ENCODE data around the gene NARS2. TPM values are rescaled to one million over a fixed set of nuclear protein-coding genes. Genes with fewer than 3 reads are reported as not detected.

Gene NARS2
- total RNA-seq, 1 experiment from 2014 or later, result 46.7 TPM

DNA sequence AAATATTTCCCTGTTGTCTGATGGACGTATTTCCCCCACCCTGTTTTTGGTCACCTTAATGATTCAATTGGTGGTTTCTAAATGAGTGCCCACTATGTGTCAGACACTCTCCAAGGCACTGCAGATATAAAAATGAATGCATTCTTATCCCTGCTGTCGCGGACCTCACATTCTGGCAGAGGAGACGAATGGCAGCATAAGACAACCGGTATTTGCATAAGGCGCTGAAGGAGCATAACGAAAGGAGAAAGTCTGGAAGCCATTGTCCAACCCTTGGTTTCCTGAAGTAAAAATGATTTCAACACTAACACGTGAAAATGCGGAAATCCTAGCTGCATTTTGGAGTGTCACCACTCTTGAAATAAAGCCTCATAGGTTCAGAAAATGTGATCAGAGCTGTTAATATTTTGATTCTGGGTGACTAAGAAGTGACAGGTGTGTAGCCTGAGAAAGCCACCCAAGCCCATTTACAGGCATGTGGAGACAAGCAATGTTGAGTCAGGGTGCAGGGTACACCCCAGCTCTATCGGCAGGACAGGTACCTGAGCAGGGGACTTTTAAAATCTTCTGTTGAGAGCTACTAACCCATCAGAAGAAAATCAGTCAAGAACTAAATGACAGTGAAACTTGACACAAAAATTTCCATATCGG, 146.9 kb downstream of the NARS2 start:
- POLR2A ChIA-PET (ENCODE audit: low non-redundant PET), result no interaction called here
- Histone ChIP-seq H3K36me3 (ENCODE audit: insufficient read depth, low read length, poor library complexity, severe bottlenecking) (no peaks in the 10 kb centered on the region), H3K4me1 (ENCODE audit: insufficient read depth, low read length, poor library complexity, severe bottlenecking) (peaks cover 34% of the 10 kb centered on the region), H3K4me3 (ENCODE audit: low read depth, low read length, poor library complexity, severe bottlenecking) (no peak overlapping the region), H3K9me3 (ENCODE audit: low read depth, low read length, poor library complexity, severe bottlenecking) (no peaks in the 10 kb centered on the region), H3K27me3 (replicated peaks; ENCODE audit: insufficient read depth, low read depth, low read length, poor library complexity) (no peaks in the 10 kb centered on the region), H3K27ac (ENCODE audit: low read depth, low read length, poor library complexity, severe bottlenecking) (no peak overlapping the region)
- BruUV-seq (replicated peaks), result no TSS peak
- intact Hi-C loops (cut with micrococcal nuclease; ENCODE audit: unreplicated experiment), result no loop called here
- TF ChIP-seq, protein P1, sequence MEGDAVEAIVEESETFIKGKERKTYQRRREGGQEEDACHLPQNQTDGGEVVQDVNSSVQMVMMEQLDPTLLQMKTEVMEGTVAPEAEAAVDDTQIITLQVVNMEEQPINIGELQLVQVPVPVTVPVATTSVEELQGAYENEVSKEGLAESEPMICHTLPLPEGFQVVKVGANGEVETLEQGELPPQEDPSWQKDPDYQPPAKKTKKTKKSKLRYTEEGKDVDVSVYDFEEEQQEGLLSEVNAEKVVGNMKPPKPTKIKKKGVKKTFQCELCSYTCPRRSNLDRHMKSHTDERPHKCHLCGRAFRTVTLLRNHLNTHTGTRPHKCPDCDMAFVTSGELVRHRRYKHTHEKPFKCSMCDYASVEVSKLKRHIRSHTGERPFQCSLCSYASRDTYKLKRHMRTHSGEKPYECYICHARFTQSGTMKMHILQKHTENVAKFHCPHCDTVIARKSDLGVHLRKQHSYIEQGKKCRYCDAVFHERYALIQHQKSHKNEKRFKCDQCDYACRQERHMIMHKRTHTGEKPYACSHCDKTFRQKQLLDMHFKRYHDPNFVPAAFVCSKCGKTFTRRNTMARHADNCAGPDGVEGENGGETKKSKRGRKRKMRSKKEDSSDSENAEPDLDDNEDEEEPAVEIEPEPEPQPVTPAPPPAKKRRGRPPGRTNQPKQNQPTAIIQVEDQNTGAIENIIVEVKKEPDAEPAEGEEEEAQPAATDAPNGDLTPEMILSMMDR (conservative IDR thresholded peaks at IDR 0.05; ENCODE audit: low read depth, low read length), result no peak
- no peak for TF ChIP-seq EZH2 (IDR thresholded peaks at IDR 0.05; ENCODE audit: borderline replicate concordance, low read depth, low read length, poor library complexity, severe bottlenecking)
- DNase-seq (ENCODE audit: low spot score), result no peak
- CTCF ChIA-PET, result no interaction called here

GRCh38 chr11:78426845-78427244, 147.8 kb downstream of the NARS2 start:
- no peak for TF ChIP-seq EZH2 (IDR thresholded peaks at IDR 0.05; ENCODE audit: borderline replicate concordance, low read depth, low read length, poor library complexity, severe bottlenecking)
- TF ChIP-seq, protein P1 (conservative IDR thresholded peaks at IDR 0.05; ENCODE audit: low read depth, low read length), result no peak
- no peaks in the 10 kb centered on the region for H3K9me3 ChIP-seq (ENCODE audit: low read depth, low read length, poor library complexity, severe bottlenecking)
- no peak for DNase-seq (ENCODE audit: low spot score)
- no peaks in the 10 kb centered on the region for H3K36me3 ChIP-seq (ENCODE audit: insufficient read depth, low read length, poor library complexity, severe bottlenecking)
- no peak overlapping the region for H3K4me3 ChIP-seq (ENCODE audit: low read depth, low read length, poor library complexity, severe bottlenecking)
- ChIA-PET CTCF (no interaction called here), POLR2A (ENCODE audit: low non-redundant PET) (no interaction called here)
- BruUV-seq (replicated peaks), result no TSS peak
- no peaks in the 10 kb centered on the region for H3K27me3 ChIP-seq (replicated peaks; ENCODE audit: insufficient read depth, low read depth, low read length, poor library complexity)
- H3K4me1 ChIP-seq (ENCODE audit: insufficient read depth, low read length, poor library complexity, severe bottlenecking), result peaks cover 31% of the 10 kb centered on the region
- no peak overlapping the region for H3K27ac ChIP-seq (ENCODE audit: low read depth, low read length, poor library complexity, severe bottlenecking)
- intact Hi-C loops (cut with micrococcal nuclease; ENCODE audit: unreplicated experiment), result no loop called here

DNA sequence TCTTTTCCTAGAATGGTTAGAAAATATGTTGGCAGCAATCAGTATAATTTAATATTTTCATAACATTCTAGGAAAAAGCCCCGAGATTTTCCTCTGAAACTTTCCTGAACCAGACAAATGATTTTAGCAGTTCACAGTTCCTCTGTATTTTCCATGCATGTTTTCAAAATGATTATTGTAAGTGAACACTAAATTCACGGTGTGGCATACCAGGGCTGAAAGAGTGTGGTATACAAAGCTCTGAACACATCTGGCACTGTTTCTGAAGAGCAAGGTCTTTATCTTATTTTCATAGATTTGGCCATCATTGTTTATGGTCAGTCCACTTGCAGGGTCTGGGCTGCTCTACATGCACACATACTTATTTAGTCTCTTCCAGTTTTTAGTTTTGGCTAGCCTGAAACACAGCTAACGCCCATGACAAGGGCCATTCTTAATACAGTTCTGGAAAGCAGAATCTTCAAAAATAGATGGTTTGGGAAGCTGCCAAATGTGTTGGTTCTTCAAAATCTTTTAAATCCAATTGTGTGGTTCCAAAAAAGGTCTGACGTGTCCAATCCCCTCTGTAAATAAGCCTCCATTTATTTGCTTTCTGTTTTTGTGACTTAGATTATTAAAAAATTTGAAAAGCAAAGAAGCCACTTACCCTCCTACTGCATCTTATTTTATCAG, 149.1 kb downstream of the NARS2 start:
- Histone ChIP-seq H3K4me1 (ENCODE audit: insufficient read depth, low read length, poor library complexity, severe bottlenecking) (peaks cover 41% of the 10 kb centered on the region), H3K27me3 (replicated peaks; ENCODE audit: insufficient read depth, low read depth, low read length, poor library complexity) (no peaks in the 10 kb centered on the region), H3K4me3 (ENCODE audit: low read depth, low read length, poor library complexity, severe bottlenecking) (no peak overlapping the region), H3K9me3 (ENCODE audit: low read depth, low read length, poor library complexity, severe bottlenecking) (no peaks in the 10 kb centered on the region), H3K27ac (ENCODE audit: low read depth, low read length, poor library complexity, severe bottlenecking) (peak overlapping the region; percentile 72), H3K36me3 (ENCODE audit: insufficient read depth, low read length, poor library complexity, severe bottlenecking) (no peaks in the 10 kb centered on the region)
- TF ChIP-seq, protein P1 (conservative IDR thresholded peaks at IDR 0.05; ENCODE audit: low read depth, low read length), result no peak
- no peak for TF ChIP-seq EZH2 (IDR thresholded peaks at IDR 0.05; ENCODE audit: borderline replicate concordance, low read depth, low read length, poor library complexity, severe bottlenecking)
- ChIA-PET CTCF (no interaction called here), POLR2A (ENCODE audit: low non-redundant PET) (no interaction called here)
- no peak for DNase-seq (ENCODE audit: low spot score)
- intact Hi-C loops (cut with micrococcal nuclease; ENCODE audit: unreplicated experiment), result no loop called here
- BruUV-seq (replicated peaks), result no TSS peak
